SK-N-DZ (cell line): ENCODE measurements around the gene GADD45A.
A peak's percentile ranks its signal among the peaks of the same experiment; 100 is the strongest.

Experiments used
- DNase-seq: peaks from one replicate; pipeline ENCODE4 v3.0.0-alpha.2; 2015; ENCODE audit warnings: low spot score

Gene GADD45A

DNA sequence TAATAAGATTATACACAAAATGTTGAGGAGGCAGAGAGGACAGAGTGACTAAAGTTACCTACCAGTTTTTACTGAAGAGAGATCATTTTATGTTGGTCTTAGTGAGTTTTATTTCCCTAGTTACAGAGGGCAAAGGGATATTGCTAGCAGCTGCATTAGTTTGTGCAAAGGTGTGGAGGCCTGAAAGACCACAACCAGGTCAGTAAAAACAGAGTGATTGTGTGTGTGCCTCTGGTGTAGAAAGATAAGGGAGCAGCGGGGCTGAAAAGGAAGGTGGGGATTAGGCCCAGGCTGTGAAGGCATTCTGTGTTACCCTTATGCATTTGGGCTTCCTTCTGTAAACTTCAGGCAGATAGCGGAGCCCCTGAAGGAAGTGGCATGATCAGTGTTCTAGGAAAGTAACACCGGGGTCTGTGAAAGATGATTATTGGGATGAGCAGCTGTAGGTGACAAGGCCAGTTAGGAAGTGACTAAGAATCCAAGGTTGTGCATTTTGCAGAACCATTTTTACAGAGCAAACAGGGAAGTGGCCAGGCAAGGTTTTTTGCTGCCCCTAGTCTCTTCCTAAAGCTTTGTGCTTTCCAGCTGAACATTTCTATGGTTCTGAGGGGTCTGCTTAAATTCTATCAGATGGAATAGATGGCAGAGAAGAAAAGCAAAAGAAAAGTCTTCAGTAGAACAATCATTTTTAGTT, 3.7 kb downstream of the GADD45A start:
- DNase-seq = no peak

DNA sequence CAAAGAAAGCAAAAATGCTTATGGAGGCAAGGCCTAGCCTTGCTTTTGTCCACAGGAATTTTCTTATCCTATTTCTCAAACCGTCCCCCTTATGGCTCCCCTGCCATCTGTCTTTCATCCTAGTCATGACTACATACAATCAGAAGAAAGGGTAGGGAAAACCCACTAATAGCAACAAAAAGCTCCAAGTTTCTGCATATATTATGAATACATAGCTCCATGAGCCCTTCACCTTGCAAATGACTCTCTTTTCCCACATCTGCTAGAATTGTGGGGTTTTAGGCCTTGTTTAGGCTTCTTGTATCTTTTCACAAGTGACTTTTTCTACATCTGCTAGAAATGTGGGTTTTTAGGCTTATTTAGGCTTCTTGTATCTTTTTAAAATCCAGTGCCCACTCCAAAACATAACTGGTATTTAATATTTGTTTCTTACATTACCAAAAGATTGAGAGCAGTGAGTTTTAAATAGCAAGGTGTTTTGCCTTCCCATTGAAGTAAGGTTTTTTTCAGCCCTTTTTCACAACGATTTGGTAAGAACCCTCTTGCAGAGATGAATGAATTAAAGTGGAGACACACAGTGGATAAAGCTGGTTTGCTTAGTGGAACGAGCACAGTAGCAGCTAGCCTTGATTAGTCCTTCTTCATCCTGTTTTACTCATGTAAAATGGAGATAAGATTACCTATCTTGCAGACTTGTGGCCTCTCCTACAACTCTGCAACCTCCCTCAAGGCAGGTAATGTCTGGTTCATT, 4.4 kb downstream of the GADD45A start:
- DNase-seq = no peak

- DNase-seq = no peak
Observed at GRCh38 chr1:67690018-67690363, 5.0 kb downstream of the GADD45A start.

GRCh38 chr1:67690411-67690810, 5.4 kb downstream of the GADD45A start:
- DNase-seq = no peak

DNA sequence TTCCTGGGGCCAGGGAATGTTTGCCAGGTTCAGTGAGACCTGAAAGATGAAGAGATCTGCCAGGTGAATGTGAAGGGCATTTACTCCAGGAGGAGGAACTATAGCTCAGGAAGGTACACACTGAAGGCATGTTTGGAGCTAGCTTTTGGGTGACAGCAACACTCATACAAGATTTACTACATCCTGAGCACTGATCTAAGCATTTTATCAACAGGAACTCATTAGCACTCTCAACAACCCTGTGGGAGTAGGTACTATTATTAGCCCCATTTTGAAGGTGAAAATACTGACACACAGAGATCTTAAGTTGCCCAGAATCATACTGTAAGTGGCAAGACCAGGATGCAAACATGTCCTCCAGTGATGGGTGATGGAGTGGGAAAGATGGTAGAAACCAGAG, 6.7 kb downstream of the GADD45A start:
- no peak for DNase-seq

- no peak for DNase-seq
Observed at GRCh38 chr1:67695963-67696362, 11.0 kb downstream of the GADD45A start.

GRCh38 chr1:67696708-67697107, 11.7 kb downstream of the GADD45A start:
- DNase-seq = no peak

DNA sequence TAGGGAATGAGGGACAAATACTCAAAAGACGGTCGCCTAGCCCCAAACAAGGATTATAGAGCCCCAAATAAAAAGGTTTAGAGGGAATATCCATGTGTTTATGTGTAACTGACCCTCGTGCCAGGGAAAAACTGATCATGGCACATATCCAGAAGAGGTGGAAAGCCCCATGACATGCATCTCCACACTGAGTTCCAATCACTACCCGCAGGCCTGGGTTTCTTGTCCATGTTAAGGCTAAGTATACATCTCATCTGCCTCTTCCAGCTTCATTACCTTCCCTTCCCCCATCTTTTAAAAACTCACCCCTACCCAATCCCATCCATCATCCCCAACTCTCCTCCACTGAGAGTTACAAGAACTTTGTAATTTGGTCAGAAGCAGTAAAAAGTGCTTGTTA, 15.2 kb downstream of the GADD45A start:
- no peak for DNase-seq

DNA sequence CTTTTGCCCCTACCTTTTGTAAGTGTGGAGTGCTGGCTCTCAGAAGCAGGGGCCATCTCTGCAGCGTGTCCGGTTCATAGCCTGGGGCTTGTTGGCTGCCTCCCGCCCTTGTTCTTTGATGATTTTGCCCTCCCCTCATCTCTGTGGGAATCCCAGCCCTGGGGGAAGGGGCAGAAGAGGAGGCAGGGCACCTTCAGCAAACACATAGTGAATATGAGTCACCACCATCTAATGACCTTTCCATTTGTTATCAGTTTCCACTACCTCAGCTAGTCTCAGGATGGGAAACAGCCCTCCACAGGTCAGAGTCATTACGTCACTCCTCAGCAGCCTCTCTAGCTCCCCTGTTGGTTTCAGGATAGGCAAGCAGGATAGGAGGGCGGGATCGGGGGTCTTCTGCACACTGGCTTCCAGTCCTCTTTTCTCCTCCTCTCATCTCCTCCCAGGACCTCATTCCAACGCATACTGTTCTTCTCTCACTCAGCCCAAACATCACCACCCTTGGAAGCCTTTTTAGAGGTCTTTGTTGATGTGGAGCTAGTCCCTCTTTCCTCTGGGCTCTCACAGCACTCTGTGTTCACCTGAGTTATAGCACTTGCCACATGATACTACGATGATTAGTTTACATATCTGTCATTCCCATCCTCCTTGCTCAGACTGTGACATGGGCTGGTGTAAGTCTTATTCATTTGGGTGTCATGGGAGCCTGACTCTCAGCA, 15.8 kb downstream of the GADD45A start:
- peak; percentile 26 for DNase-seq

DNA sequence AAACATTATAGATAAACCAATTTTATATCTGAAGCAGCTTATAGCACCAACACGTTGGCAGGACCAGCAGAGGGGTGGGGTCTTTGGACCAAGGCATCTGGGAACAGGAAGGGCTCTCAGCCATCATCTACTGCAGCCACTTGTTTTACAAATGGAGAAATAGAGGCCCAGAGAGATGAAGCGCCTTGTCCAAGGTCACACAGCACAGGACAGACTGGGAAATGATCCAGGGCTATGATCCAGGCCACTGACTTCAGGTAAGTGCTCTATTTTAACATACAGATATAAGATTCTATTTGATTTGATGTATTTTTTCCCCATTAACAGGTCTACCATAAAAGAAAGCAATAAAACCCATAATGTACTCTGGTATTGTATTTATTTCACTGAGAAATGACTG, 16.9 kb downstream of the GADD45A start:
- DNase-seq = no peak

DNA sequence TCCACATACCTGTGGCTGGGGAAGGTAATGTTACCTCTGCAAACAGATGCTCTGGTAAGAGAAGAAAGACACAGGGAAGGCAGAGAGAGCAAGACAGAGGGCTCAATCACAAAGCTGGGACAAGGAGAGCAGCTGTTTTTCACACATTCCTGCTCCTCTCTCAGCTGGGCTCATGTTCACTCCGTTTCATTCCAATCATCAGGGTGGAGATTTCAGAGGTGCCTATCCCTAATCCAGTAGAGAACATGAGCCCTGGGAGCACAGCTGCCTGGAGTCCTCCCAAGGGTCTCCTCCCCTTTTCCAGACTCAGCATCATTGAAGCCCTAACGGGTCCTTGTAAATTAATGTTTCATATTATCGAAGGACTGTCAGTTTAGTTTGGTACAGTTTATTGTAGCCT, 19.4 kb downstream of the GADD45A start:
- no peak for DNase-seq

DNA sequence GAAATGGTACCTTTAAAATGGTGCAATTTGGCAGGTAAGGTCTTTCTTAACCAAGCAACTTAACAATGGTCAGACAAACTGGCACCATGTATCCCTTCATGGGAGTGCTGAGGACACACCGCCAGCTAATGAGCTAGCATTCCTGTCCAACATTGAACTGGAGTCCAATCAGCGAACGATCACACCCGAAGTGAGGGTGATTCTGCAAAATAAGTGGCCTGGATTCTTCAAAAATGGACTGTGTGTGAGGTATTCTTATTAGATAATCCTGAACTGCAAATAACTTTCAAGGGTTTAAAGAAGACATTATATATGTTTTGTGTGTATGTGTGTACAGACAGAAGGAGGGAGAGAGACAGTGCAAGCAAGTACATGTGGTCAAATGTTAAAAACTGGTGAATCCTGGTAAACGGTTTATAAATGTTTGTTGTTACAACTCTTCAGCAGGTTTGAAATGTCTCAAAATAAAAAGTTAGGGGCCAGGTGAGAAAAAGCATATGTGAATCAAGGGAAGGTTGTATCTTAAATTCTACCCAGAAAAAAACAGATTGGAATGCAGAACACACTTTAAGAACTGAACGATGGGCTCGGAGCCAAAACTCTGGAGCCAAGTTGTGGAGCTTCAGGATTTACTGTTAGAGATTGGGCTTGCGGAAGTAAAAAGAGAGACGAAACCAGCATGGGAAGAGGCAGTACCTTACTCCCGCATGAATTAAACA, 20.9 kb downstream of the GADD45A start:
- no peak for DNase-seq

DNA sequence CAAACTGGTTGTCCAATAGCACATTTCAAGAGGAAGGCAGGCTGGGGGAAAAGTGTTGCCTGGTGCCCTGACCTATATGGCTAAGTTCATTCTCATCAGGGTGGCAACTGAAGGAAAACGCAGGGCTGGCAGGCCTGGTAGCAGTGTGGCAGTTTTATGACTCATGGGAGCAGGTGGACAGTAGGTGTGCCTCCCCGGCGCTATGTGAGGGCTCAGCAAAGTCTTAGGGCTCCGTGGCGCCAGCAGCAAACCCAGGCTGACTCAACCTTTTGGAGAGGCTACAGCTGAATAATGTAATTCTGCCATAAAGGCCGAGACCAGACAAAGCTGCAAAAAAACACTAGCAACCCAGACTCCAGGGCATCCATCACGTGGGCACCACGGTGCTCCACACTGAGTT, 23.6 kb downstream of the GADD45A start:
- no peak for DNase-seq

DNA sequence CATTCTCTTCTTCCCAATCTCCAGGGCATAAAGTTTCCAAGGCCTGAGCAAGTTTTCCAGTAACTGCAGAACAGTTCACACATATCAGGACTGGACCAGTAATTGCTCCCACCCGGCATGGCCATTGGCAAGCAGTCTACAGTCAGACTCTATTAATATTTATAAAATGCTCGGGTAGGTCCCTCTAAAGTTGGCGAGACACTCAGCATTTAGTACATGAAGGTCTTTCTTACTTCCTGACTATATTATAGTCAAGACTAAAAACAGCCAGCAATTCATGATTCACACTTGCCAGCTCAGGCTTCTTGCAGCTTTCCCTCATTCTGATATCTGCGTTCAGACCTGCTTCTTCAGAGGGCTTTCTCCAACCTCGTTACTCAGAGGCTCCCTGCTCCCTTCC, 25.4 kb downstream of the GADD45A start:
- no peak for DNase-seq

- no peak for DNase-seq
Observed at GRCh38 chr1:67711158-67711854, 26.3 kb downstream of the GADD45A start.

DNA sequence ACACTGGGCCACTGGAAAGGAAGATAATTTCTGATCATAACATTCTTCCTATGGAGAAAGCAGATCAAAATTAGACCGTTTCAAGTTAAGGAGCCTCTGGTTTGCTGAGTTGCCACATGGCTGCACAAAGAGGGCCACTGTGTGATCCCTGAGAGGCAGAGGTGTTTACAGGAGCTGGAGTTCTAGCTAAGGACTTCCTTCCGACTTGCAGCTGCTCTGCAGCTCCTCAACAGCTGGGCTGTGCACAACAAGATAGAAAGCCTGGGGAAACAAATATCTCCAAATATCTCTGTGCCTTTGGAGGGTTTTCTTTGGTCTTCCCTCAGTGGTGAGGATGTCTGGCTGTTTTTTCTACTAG, 26.8 kb downstream of the GADD45A start:
- DNase-seq = no peak

DNA sequence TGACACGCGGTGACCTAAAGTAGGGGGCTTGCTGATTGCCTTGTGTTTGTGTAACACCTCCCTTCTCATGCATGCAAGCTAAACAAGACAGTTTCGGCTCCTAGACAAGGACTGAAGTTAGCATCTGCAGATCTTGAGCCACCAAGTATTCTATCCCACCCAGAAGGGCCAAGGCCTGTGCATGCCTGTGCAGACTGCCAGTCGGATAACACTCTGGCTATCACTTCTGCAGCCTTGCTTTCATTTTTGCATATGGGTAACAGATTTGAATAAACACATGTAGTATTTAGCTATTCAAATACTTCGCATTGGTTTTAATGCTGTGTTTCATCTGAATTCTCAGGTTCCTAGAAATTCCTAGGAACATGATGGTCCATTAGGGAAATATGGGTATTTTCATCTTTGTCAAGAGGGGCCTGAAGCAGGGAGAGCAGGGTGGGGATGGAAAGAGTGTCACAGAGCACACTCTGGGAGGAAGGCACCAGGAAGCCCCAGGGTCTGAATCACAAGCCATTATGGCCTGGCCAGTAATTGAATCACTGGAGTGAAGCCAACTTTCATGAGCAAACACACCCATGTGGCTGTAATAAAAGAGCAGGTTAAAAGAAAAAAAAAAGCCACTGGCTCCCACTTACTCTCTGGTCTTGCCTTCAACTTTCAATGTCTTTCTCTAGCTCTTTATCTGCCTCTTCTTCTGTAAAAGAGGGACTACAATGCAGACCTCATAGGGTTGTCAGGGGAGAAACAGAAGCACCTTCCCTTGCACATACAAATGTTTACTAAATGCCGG, 28.3 kb downstream of the GADD45A start:
- DNase-seq = peak; percentile 43

DNA sequence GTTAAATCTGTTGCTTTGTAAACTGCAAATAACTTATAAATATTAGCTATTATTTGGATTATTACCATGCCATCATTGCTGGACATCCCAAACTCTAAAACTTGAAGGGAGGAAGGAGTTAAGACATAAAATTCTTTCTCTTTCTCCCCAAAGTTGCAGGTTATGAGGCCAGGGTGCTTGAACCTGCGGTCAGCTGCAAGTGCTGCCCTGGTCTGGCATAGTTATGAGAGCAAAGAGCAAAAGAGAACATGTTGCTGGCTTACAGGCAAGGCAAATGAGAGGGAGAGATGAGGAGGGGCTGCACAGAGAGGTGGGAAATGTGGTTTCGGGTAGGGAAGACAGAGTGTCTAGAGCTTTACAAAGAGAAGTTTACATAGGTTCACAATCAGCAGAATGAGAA, 30.8 kb downstream of the GADD45A start:
- DNase-seq = no peak

DNA sequence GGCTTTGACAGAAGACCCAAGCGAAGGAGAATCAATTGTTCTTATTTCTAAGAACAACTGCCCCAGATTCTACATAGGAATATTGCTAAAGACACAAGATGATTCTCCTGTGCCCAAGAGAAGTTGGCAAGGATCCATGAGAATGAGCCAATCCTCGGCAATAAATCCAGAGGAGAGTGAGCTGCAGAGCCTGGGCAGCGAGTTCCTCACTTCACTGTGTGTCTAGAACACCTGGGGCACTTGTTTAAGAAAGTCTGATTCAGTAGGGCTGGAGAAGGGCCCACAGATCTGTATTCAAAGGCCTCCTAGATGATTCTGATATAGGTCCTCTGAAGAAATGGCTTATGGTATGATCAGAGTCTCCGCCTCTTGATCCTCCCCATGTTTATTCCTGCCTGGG, 31.8 kb downstream of the GADD45A start:
- DNase-seq = no peak

GRCh38 chr1:67717876-67718275, 32.9 kb downstream of the GADD45A start:
- DNase-seq = no peak
